Hair follicular keratinocyte (primary cell): ENCODE measurements around the gene HIC1. TPM values are rescaled to one million over a fixed set of nuclear protein-coding genes. Genes with fewer than 3 reads are reported as not detected.

Source experiments
- total RNA-seq: library from RNA; depleted of rRNA; stranded (reverse); fragments of >200 nt; gene quantifications from 2 replicates; pipeline ENCODE4 v1.2.3, GENCODE V29; 2015

Gene HIC1, protein sequence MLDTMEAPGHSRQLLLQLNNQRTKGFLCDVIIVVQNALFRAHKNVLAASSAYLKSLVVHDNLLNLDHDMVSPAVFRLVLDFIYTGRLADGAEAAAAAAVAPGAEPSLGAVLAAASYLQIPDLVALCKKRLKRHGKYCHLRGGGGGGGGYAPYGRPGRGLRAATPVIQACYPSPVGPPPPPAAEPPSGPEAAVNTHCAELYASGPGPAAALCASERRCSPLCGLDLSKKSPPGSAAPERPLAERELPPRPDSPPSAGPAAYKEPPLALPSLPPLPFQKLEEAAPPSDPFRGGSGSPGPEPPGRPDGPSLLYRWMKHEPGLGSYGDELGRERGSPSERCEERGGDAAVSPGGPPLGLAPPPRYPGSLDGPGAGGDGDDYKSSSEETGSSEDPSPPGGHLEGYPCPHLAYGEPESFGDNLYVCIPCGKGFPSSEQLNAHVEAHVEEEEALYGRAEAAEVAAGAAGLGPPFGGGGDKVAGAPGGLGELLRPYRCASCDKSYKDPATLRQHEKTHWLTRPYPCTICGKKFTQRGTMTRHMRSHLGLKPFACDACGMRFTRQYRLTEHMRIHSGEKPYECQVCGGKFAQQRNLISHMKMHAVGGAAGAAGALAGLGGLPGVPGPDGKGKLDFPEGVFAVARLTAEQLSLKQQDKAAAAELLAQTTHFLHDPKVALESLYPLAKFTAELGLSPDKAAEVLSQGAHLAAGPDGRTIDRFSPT
- total RNA-seq: 3.3 and 3.7 TPM in 2 replicates

DNA sequence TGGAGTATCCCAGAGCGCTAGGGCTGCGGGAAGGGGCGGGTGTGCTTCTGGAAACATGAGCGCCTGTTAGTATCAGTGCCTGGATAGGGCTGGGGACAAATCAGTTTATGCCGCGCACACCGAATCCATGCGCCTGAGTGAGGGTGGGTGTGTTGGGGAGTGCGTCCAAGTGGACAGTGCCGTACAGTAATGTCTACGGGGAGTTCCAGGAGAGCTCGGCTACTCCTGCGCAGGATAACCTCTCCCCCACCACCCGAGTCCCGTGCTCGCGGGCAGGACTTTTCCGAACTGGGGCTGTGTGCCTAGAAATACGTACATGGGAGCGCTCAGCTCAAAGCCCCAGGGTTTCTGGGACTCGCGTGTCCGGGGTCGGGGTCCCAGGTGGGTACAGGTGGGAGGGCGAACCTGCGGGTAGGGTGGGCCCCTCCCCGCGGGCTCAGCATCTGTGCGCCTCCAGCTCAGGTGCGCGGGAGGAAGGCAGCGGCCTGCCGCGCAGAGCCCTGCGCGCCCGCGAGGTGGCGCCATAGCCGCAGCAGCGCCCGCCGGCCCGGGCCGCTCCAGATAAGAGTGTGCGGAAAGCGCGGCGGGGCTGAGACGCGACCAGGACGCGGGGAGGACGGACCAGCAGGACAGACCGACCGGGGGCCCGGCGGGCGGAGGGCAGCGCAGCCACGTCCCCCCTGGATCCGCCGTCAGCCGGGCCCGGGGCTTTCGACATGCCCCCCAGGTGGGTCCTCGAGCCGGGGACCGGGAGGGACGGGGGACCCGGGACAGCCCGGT, at the start of gene HIC1:
Gene HIC1, plus strand, starts transcription at position 592 of the 780 bp plus-strand sequence. CDS start 1,588 bp downstream, outside the sequence.

GRCh38 chr17:2025220-2025621, 29.7 kb upstream of the HIC1 start, which contains the start of gene RTN4RL1:
TSS of gene RTN4RL1 (minus strand) at chr17:2025334. CDS start at chr17:2024865, 469 bp downstream.

GRCh38 chr17:2029911-2030778, 24.8 kb upstream of the HIC1 start, which contains the start of gene DPH1:
TSS of gene DPH1 (plus strand) at chr17:2030153. CDS start at chr17:2030170, 17 bp downstream.

DNA sequence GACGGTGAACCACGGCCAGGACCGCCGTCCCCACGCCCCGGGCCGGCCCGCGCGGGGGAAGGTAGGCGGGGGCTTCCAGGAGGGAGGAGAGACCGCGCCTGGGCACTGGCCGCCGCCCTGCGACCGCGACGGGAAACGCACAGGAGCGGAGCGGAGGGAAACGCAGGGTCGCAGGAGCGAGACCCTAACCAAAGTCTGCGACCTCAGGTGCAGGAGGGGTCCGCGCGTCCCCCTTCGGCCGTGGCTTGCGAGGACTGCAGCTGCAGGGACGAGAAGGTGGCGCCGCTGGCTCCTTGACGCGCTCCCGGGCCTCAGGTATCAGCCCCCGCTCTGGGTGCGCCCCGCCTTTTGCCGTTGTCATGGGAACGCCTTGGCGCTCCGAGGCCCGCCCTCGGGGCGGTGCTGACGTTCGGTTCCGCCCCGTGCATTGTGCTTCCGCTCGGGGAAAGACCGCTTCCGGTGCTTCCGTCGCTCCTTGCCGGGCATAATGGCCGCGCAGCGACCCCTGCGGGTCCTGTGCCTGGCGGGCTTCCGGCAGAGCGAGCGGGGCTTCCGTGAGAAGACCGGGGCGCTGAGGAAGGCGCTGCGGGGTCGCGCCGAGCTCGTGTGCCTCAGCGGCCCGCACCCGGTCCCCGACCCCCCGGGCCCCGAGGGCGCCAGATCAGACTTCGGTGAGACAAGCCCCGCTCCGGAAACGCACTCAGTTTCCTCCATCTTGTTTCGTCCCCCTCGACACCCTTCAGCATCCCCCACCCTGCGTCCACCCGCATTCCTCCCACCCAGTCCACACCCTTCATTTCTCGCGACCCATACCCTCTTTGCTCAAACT, 13.1 kb upstream of the HIC1 start, which contains the start of gene OVCA2:
Gene OVCA2, plus strand, starts transcription at position 462 of the 829 bp plus-strand sequence. Its CDS starts 26 bp downstream, at position 488.

Other genes starting within 250 kb of the HIC1 start
- 4.7 and 6.3 TPM in 2 replicates for gene SMYD4, start 225.2 kb upstream of the HIC1 start, total RNA-seq
- 20.1 and 27.5 TPM in 2 replicates for gene RPA1, start 225.1 kb upstream of the HIC1 start, total RNA-seq
- 4.4 and 8.0 TPM in 2 replicates for gene RTN4RL1, start 29.8 kb upstream of the HIC1 start, total RNA-seq
- gene DPH1, start 24.9 kb upstream of the HIC1 start, total RNA-seq: 21.0 and 24.6 TPM in 2 replicates
- 67.2 and 74.0 TPM in 2 replicates for gene OVCA2, start 13.1 kb upstream of the HIC1 start, total RNA-seq
- 11.7 and 18.8 TPM in 2 replicates for gene SMG6, start 248.7 kb downstream of the HIC1 start, total RNA-seq
- gene SRR, start 248.8 kb downstream of the HIC1 start, total RNA-seq: 8.6 and 14.4 TPM in 2 replicates